Kidney glomerular epithelial cell (primary cell): ENCODE results near the gene BOC.

Experiments
- DNase-seq: peaks from one replicate; lab custom pipeline; 2025; lab: John Stamatoyannopoulos, UW

The BOC gene

GRCh38 chr3:113225286-113225685 lies 13.9 kb downstream of the BOC start:
- no peak for DNase-seq

- no peak for DNase-seq
These were observed 15.1 kb downstream of the BOC start for GRCh38 chr3:113226491-113226890.

GRCh38 chr3:113227146-113227545 lies 15.8 kb downstream of the BOC start:
- peak; percentile 17 for DNase-seq

- no peak for DNase-seq
These were observed 17.3 kb downstream of the BOC start for GRCh38 chr3:113228498-113229286.

DNA sequence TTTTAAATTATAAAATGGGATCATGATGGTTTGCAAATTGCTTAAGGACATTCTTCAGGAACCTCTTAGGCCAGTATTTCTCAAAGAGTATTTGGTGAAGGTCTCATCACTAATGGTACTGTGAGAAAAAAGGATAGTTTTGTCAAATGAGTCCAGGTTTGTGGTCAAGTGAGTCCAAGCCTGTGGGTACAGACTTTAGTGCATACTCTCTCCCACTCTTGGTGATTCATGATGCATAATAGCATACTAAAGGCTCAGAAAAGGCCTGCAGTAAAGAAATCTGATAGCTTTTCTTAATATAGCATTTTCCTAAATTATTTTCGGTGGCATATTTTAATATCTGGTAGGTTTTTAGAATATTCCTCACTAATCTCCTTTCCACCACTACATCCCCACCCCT lies 20.0 kb downstream of the BOC start:
- DNase-seq: peak; percentile 51

GRCh38 chr3:113231827-113232253 lies 20.5 kb downstream of the BOC start:
- DNase-seq: peak; percentile 94

DNA sequence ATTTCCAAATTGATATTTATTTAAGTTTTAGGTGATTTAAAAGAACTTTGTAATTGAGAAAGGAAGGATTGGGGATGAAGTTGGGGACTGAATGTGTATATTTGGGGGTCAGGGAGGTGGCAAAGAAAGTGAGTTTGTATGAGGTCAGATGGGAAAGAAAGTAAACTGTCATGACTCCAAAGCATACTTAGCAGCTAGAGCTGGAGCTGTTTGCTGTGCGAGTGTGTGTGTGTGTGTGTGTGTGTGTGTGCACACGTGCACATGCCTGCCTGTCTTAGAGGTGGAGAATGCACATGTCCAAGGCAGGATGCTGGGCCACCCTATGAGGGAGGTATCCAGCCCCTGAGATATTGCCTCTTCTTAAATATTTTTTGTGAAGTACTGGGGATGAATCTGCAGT lies 21.0 kb downstream of the BOC start:
- DNase-seq: no peak

GRCh38 chr3:113233497-113233896 lies 22.1 kb downstream of the BOC start:
- no peak for DNase-seq

- no peak for DNase-seq
These were observed 22.7 kb downstream of the BOC start for GRCh38 chr3:113234028-113234427.

- peak; percentile 21 for DNase-seq
These were observed 23.4 kb downstream of the BOC start for GRCh38 chr3:113234688-113235260.

DNA sequence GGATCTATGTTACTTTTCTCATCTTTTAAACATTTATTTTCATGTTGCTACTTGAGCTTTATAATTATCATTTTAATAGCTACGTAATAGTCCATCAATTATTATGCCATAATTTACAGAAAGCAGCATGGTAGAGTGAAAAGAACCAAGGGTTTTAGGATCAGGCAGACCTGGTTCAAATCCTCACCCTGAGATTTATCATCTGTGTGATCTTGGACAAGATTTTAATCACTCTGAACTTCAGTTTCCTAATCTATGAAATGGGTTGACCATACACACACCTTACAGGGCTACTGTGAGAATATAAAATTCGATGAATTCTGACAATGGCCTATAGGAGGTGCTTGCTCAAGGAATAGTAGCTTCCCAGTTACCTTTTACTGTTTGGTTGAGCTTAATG lies 27.1 kb downstream of the BOC start:
- DNase-seq: no peak

GRCh38 chr3:113240841-113241240 lies 29.5 kb downstream of the BOC start:
- no peak for DNase-seq

DNA sequence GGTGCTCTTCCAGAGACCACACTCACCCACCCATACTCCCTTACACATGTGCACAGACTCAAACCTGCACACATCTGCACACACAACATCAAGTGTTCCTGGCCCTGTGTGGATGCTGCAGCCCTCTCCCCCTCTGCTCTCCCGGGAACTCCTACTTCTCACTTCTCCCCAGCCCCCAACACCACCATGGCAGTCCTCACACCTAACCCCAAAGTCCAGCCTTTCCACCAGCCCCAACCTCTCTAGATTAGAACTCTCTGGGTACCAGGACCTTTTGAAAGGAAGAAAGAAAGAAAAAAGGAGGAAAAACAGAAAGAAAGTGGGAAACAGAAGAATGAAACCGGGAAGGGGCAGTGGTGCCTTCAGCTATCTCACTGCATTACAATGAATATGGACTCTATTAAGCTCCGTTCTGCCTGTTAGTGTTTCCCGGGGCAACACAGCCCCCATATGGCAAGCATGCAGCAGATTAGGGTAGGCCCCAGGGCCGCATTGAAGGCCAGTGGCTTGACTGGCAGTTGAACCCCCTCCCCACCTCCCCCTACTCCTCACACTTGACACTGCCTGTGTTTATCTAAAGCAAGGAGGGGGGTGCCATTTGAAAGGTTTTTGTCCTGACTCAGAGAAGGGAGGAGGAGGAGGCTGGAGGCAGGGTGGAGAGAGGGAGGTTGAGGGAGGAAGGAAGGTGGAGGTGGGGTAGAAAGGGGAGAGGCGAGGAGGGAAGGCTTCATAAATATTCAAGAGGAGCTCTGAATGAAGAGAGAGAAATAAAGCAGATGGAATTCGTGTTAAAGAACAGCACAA lies 30.1 kb downstream of the BOC start:
- peak; percentile 75 for DNase-seq

GRCh38 chr3:113242096-113242581 lies 30.8 kb downstream of the BOC start:
- DNase-seq: peak; percentile 46

GRCh38 chr3:113243071-113243470 lies 31.7 kb downstream of the BOC start:
- no peak for DNase-seq

GRCh38 chr3:113243846-113244245 lies 32.5 kb downstream of the BOC start:
- no peak for DNase-seq

GRCh38 chr3:113245761-113246161 lies 34.4 kb downstream of the BOC start:
- DNase-seq: no peak

GRCh38 chr3:113247068-113247467 lies 35.7 kb downstream of the BOC start:
- DNase-seq: no peak

DNA sequence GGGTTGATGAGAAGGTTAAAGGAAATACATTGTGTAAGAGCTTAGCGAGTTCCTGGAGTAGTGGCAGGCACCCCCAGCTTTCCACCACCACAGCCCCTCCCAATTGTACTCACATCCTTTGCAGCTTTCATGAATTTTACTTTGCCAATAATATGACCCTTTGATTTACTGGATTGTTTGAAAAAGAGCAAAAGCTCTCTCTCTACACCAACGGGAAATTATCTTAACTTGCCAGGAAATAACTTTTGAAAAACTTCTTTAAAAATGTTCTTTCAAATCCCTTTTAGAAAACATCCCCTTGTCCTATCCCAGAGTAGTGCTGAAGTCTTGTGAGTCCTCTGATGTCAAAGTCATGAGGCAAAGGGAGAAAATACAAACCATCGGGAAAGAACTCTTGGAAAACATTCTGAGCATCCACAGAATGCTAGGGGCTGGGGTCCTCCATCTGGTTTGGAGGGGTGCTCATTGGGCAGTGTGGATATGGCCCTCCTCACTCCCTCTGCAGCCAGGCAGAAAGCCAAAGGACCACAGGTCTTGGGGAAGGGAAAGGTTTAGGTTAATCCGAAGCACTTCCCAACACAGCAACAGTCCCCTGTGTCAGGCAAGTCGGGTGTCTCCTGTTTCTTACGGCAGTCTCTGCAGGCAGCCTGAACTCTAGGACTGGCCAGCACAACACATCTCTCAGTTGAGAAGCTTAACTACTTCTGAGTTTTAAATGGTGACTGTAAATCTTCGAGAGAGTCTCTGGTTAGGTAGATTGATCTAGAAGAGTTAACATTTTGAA lies 36.5 kb downstream of the BOC start:
- DNase-seq: no peak

GRCh38 chr3:113249111-113249510 lies 37.8 kb downstream of the BOC start:
- peak; percentile 63 for DNase-seq

DNA sequence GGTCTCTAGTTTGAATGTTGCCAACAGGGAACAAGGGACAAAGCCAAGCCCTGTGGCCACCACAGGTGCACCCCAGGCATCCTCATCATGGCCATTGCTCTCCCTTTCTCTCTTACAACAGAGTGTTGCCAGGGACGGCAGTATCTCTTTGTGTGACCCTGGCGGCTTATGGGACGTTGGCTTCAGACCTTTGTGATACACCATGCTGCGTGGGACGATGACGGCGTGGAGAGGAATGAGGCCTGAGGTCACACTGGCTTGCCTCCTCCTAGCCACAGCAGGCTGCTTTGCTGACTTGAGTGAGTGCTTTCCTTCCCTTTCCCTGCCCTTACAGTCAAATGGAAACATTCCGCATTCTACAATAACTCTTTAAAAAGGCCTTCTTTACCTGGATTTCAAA lies 38.2 kb downstream of the BOC start:
- no peak for DNase-seq

GRCh38 chr3:113250566-113250965 lies 39.2 kb downstream of the BOC start:
- no peak for DNase-seq
